Gastroesophageal sphincter (tissue), 3 donors: Measurements from ENCODE around the gene C12orf57.

Experiments used
- CTCF ChIP-seq, 4 experiments: fragments of 200-600 bp in 2 of 4; fragments of 450-650 bp in 2 of 4; sonication (generic) in 1 of 4; IDR thresholded peaks; one replicate each; pipeline ENCODE4 v1.5.1; 2017 to 2019; ENCODE audit warnings: antibody characterized with exemption in 4 of 4, mild to moderate bottlenecking in 2 of 4, moderate library complexity in 2 of 4
- EP300 ChIP-seq: sonication (generic); formaldehyde crosslinking; IDR thresholded peaks from one replicate; pipeline ENCODE4 v1.6.1; 2017; ENCODE audit warnings: antibody characterized with exemption, mild to moderate bottlenecking
- POLR2A ChIP-seq, 2 donors: fragments of 450-650 bp; IDR thresholded peaks; one replicate each; pipeline ENCODE4 v1.6.1; 2017; ENCODE audit warnings: antibody characterized with exemption in 2 of 2, mild to moderate bottlenecking in 2 of 2, moderate library complexity in 1 of 2
- POLR2AphosphoS5 ChIP-seq: sonication (generic); formaldehyde crosslinking; IDR thresholded peaks from one replicate; pipeline ENCODE4 v1.6.1; 2017; ENCODE audit warnings: antibody characterized with exemption

GRCh38 chr12:6916426-6917200 lies 27.2 kb upstream of the C12orf57 start:
- TF ChIP-seq POLR2A (IDR thresholded peaks at IDR 0.05) (no peak), CTCF (IDR thresholded peaks at IDR 0.05) (no peak), EP300 (no peak), POLR2AphosphoS5 (no peak)
